GM13977 (cell line): ENCODE data around the gene LAMA5.

Experiments used
- DNase-seq: peaks from one replicate; pipeline ENCODE4 v3.0.0; 2012; ENCODE audit warnings: low spot score
- CTCF ChIP-seq: IDR thresholded peaks from 2 replicates; pipeline ENCODE4 v1.5.1; 2012; ENCODE audit warnings: mild to moderate bottlenecking, control low read depth; ENCODE audit not compliant: insufficient read depth; ENCODE audit errors: extremely low read depth, missing control alignments
- in situ Hi-C: fragments of 300-500 bp; cut with MboI; formaldehyde crosslinking; loops from one replicate; pipeline ENCODE4 v1.12.0; 2022; ENCODE audit warnings: low sequenced_read_pairs, low pct_unique_long_range_greater_than_20kb, mixed read lengths, inconsistent platforms; ENCODE audit not compliant: unreplicated experiment

Gene LAMA5

GRCh38 chr20:62266340-62266739 lies 100.8 kb downstream of the LAMA5 start:
- in situ Hi-C loops = no loop called here
- no peak for TF ChIP-seq CTCF
- DNase-seq = no peak

GRCh38 chr20:62265365-62265764 lies 101.7 kb downstream of the LAMA5 start:
- in situ Hi-C loops = no loop called here
- TF ChIP-seq CTCF = no peak
- DNase-seq = no peak

- DNase-seq = no peak
- in situ Hi-C loops = no loop called here
- no peak for TF ChIP-seq CTCF
These were observed 103.7 kb downstream of the LAMA5 start for GRCh38 chr20:62263396-62263795.

GRCh38 chr20:62262064-62262463 lies 105.0 kb downstream of the LAMA5 start:
- no peak for DNase-seq
- TF ChIP-seq CTCF = no peak
- in situ Hi-C loops = no loop called here

GRCh38 chr20:62259294-62259565 lies 107.9 kb downstream of the LAMA5 start:
- DNase-seq = no peak
- in situ Hi-C loops = no loop called here
- no peak for TF ChIP-seq CTCF
